Stomach smooth muscle (tissue), 2 donors: ENCODE data around the gene INHBE.
"Not testable (repeated sequence)": the region's sequence is repeated elsewhere in the genome, so short reads cannot be mapped to it uniquely, and the experiment has no call there.

Source experiments
- H3K27ac ChIP-seq: one replicate; pipeline ENCODE4 v1.7.0; 2013; ENCODE audit warnings: mild to moderate bottlenecking, low read length, inconsistent platforms
- H3K27me3 ChIP-seq, 2 donors: one replicate each; pipeline ENCODE4 v1.7.0; 2013; ENCODE audit warnings: low read length in 2 of 2; ENCODE audit not compliant: insufficient read depth in 2 of 2, control insufficient read depth in 1 of 2
- H3K36me3 ChIP-seq, 2 donors: one replicate each; pipeline ENCODE4 v1.7.0; 2013; ENCODE audit warnings: low read length in 2 of 2; ENCODE audit not compliant: control insufficient read depth in 2 of 2, insufficient read depth in 2 of 2
- H3K4me1 ChIP-seq: one replicate; pipeline ENCODE4 v1.7.0; 2013; ENCODE audit warnings: low read length; ENCODE audit not compliant: control insufficient read depth, insufficient read depth
- H3K4me3 ChIP-seq, 2 donors: one replicate each; pipeline ENCODE4 v1.7.0; 2013; ENCODE audit warnings: low read length in 2 of 2
- H3K9ac ChIP-seq, 2 donors: one replicate each; pipeline ENCODE4 v1.7.0; 2013; ENCODE audit warnings: low read length in 2 of 2, mild to moderate bottlenecking in 1 of 2
- H3K9me3 ChIP-seq, 2 donors: one replicate each; pipeline ENCODE4 v1.7.0; 2013; ENCODE audit warnings: low read length in 2 of 2; ENCODE audit not compliant: control insufficient read depth in 2 of 2
- donor health status: healthy.
- donor health status: Pancreatic carcinoma.

INHBE gene

GRCh38 chr12:57487597-57488401 is 32.7 kb downstream of the INHBE start, which contains the start of gene MARS1:
Gene MARS1 (plus strand): TSS chr12:57488068. CDS start chr12:57488091, 23 bp downstream.
- no peaks in the 10 kb centered on the region for H3K9me3 ChIP-seq
- H3K4me3 ChIP-seq, result peak within 1 kb of the TSS; percentile 88 to 97
- no peaks in the 10 kb centered on the region for H3K27me3 ChIP-seq
- peak within 1 kb of the TSS; percentile 85 to 97 for H3K9ac ChIP-seq
- H3K27ac ChIP-seq, result peak within 1 kb of the TSS; percentile 69
- H3K4me1 ChIP-seq, result peaks cover 16% of the 10 kb centered on the region
- peaks cover 25 to 28% of the 10 kb centered on the region in 2 donors for H3K36me3 ChIP-seq

GRCh38 chr12:57488402-57489156 is 33.5 kb downstream of the INHBE start:
- Histone ChIP-seq H3K27me3 (no peaks in the 10 kb centered on the region), H3K4me3 (peak overlapping the region; percentile 88 to 97), H3K27ac (peak overlapping the region; percentile 69), H3K36me3 (peaks cover 25 to 30% of the 10 kb centered on the region in 2 donors), H3K9me3 (no peaks in the 10 kb centered on the region), H3K4me1 (peaks cover 16% of the 10 kb centered on the region), H3K9ac (peak overlapping the region; percentile 85 to 97)

GRCh38 chr12:57489157-57489641 is 34.1 kb downstream of the INHBE start:
- Histone ChIP-seq H3K9ac (peak overlapping the region in 1 of 2 donors; percentile 85), H3K27ac (no peak overlapping the region)

GRCh38 chr12:57490126-57490525 is 35.0 kb downstream of the INHBE start:
- no peaks in the 10 kb centered on the region for H3K27me3 ChIP-seq
- H3K27ac ChIP-seq, result no peak overlapping the region
- no peaks in the 10 kb centered on the region for H3K9me3 ChIP-seq
- no peak overlapping the region for H3K9ac ChIP-seq
- peaks cover 25 to 30% of the 10 kb centered on the region in 2 donors for H3K36me3 ChIP-seq
- no peak overlapping the region for H3K4me3 ChIP-seq
- H3K4me1 ChIP-seq, result peaks cover 16% of the 10 kb centered on the region

More at GRCh38 chr12:57489157-57489641, 34.1 kb downstream of the INHBE start:
- no peaks in the 10 kb centered on the region for H3K27me3 ChIP-seq
- H3K4me3 ChIP-seq, result peak overlapping the region; percentile 88 to 97
- H3K9me3 ChIP-seq, result no peaks in the 10 kb centered on the region
- H3K4me1 ChIP-seq, result peaks cover 16% of the 10 kb centered on the region
- peaks cover 25 to 30% of the 10 kb centered on the region in 2 donors for H3K36me3 ChIP-seq

GRCh38 chr12:57491393-57492280 is 36.5 kb downstream of the INHBE start:
- no peaks in the 10 kb centered on the region for H3K9me3 ChIP-seq
- H3K27me3 ChIP-seq, result no peaks in the 10 kb centered on the region
- H3K4me3 ChIP-seq, result no peak overlapping the region
- H3K9ac ChIP-seq, result no peak overlapping the region
- H3K27ac ChIP-seq, result no peak overlapping the region
- peaks cover 16% of the 10 kb centered on the region for H3K4me1 ChIP-seq
- peaks cover 28 to 32% of the 10 kb centered on the region in 2 donors for H3K36me3 ChIP-seq

- not testable (repeated sequence) for H3K9ac ChIP-seq, H3K27me3 ChIP-seq, H3K4me3 ChIP-seq, H3K27ac ChIP-seq, H3K4me1 ChIP-seq, H3K9me3 ChIP-seq
- H3K36me3 ChIP-seq, result peaks cover 33 to 42% of the 10 kb centered on the region in 2 donors
Measured at GRCh38 chr12:57495051-57495701, 40.1 kb downstream of the INHBE start.

GRCh38 chr12:57496822-57497221 is 41.7 kb downstream of the INHBE start:
- H3K36me3 ChIP-seq, result peaks cover 30 to 40% of the 10 kb centered on the region in 2 donors
- H3K9me3 ChIP-seq, result no peaks in the 10 kb centered on the region
- no peaks in the 10 kb centered on the region for H3K4me1 ChIP-seq
- H3K9ac ChIP-seq, result no peak overlapping the region
- no peak overlapping the region for H3K27ac ChIP-seq
- H3K27me3 ChIP-seq, result no peaks in the 10 kb centered on the region
- H3K4me3 ChIP-seq, result no peak overlapping the region

GRCh38 chr12:57497223-57498131 is 42.4 kb downstream of the INHBE start:
- Histone ChIP-seq H3K9me3 (no peaks in the 10 kb centered on the region), H3K4me1 (no peaks in the 10 kb centered on the region), H3K4me3 (no peak overlapping the region), H3K27ac (no peak overlapping the region), H3K27me3 (no peaks in the 10 kb centered on the region), H3K36me3 (peaks cover 35 to 41% of the 10 kb centered on the region in 2 donors), H3K9ac (no peak overlapping the region)

GRCh38 chr12:57498132-57498502 is 43.0 kb downstream of the INHBE start:
- no peak overlapping the region for H3K4me3 ChIP-seq
- H3K36me3 ChIP-seq, result peaks cover 35% of the 10 kb centered on the region in 2 donors
- H3K27ac ChIP-seq, result no peak overlapping the region
- no peaks in the 10 kb centered on the region for H3K9me3 ChIP-seq
- H3K27me3 ChIP-seq, result no peaks in the 10 kb centered on the region
- no peaks in the 10 kb centered on the region for H3K4me1 ChIP-seq
- no peak overlapping the region for H3K9ac ChIP-seq
